ENCODE results near the gene DDX1. TPM values are rescaled to one million over a fixed set of nuclear protein-coding genes. Genes with fewer than 3 reads are reported as not detected.

The DDX1 gene
- total and polyA plus RNA-seq, 9 donors = 36.5 to 80.1 (median 67.4) TPM

- TF ChIP-seq EP300 (IDR thresholded peaks at IDR 0.05) = no peak
- TF ChIP-seq POLR2A (IDR thresholded peaks at IDR 0.05) = no peak
- TF ChIP-seq, protein P1, sequence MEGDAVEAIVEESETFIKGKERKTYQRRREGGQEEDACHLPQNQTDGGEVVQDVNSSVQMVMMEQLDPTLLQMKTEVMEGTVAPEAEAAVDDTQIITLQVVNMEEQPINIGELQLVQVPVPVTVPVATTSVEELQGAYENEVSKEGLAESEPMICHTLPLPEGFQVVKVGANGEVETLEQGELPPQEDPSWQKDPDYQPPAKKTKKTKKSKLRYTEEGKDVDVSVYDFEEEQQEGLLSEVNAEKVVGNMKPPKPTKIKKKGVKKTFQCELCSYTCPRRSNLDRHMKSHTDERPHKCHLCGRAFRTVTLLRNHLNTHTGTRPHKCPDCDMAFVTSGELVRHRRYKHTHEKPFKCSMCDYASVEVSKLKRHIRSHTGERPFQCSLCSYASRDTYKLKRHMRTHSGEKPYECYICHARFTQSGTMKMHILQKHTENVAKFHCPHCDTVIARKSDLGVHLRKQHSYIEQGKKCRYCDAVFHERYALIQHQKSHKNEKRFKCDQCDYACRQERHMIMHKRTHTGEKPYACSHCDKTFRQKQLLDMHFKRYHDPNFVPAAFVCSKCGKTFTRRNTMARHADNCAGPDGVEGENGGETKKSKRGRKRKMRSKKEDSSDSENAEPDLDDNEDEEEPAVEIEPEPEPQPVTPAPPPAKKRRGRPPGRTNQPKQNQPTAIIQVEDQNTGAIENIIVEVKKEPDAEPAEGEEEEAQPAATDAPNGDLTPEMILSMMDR (IDR thresholded peaks at IDR 0.05) = no peak
- H3K4me3 ChIP-seq = no peak overlapping the region
- H3K27me3 ChIP-seq = no peaks in the 10 kb centered on the region
- no peaks in the 10 kb centered on the region for H3K9me3 ChIP-seq
- H3K4me1 ChIP-seq (ENCODE audit: insufficient read depth) = no peaks in the 10 kb centered on the region
- H3K27ac ChIP-seq = no peak overlapping the region
- 88 to 95% (median 93%) methylated on average over 1 of the region's 1 CpG for WGBS, 3 donors
- DNase-seq = no peak
- intact Hi-C loops (cut with DNase I) = no loop called here
- no peaks in the 10 kb centered on the region for H3K36me3 ChIP-seq
Observed at GRCh38 chr2:15553519-15553918, 38.1 kb upstream of the DDX1 start.

DNA sequence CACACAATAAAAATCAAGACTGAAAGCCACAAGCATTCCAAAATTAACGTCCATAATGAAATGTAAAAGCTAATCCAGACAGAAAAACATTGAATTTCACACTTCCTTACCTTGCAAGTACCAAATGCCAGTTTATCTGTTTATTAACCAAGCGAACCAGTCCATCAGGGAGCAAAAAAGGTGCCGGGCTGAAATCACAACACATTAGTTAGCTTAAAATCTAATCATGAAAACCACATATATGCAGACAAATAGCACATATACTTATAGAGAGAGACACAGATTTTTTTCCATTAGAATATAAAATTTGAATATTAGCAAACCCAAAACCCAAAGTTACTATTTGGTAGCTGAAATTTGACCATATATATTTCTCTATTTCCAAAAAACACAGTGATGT is 37.7 kb upstream of the DDX1 start:
- H3K27ac ChIP-seq = no peak overlapping the region
- DNase-seq = no peak
- H3K27me3 ChIP-seq = no peaks in the 10 kb centered on the region
- peaks cover under 1% of the 10 kb centered on the region for H3K4me1 ChIP-seq (ENCODE audit: insufficient read depth)
- no peak overlapping the region for H3K4me3 ChIP-seq
- intact Hi-C loops (cut with DNase I) = no loop called here
- no peaks in the 10 kb centered on the region for H3K36me3 ChIP-seq
- no peak for TF ChIP-seq EP300 (IDR thresholded peaks at IDR 0.05)
- TF ChIP-seq, protein P1 (IDR thresholded peaks at IDR 0.05) = no peak
- TF ChIP-seq POLR2A (IDR thresholded peaks at IDR 0.05) = no peak
- H3K9me3 ChIP-seq = no peaks in the 10 kb centered on the region
- 87 to 93% (median 90%) methylated on average over 3 of the region's 3 CpGs for WGBS, 3 donors

- H3K9me3 ChIP-seq = no peaks in the 10 kb centered on the region
- no peaks in the 10 kb centered on the region for H3K36me3 ChIP-seq
- no peaks in the 10 kb centered on the region for H3K27me3 ChIP-seq
- intact Hi-C loops (cut with DNase I) = no loop called here
- H3K4me3 ChIP-seq = no peak overlapping the region
- H3K27ac ChIP-seq = no peak overlapping the region
- peaks cover 2% of the 10 kb centered on the region for H3K4me1 ChIP-seq (ENCODE audit: insufficient read depth)
- no peak for DNase-seq
- TF ChIP-seq POLR2A (IDR thresholded peaks at IDR 0.05) (no peak), EP300 (IDR thresholded peaks at IDR 0.05) (no peak)
- TF ChIP-seq, protein P1 (IDR thresholded peaks at IDR 0.05) = no peak
- WGBS, 3 donors = 87 to 89% (median 87%) methylated on average over 5 of the region's 5 CpGs
Observed at GRCh38 chr2:15554525-15555218, 37.0 kb upstream of the DDX1 start.

DNA sequence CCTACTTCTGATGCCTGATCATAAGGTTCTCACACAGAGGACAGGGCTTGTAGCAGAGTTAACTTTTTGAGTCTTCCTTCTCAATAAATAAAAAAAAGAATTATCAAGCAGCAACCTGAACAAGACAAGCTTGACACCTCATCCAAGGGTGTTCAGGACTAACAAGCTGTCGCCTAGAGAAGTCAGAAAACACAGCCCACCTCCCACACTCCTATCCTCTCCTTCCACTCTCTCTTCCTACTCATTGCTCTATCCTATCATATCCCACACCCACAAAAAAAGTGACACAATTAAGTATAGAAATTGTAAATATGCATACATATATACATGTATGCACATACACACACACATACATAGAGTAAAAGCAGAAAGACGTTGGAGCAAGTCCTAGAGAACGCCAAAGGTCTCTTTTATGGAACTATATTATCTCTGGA is 35.9 kb upstream of the DDX1 start:
- intact Hi-C loops (cut with DNase I) = no loop called here
- peaks cover 2% of the 10 kb centered on the region for H3K4me1 ChIP-seq (ENCODE audit: insufficient read depth)
- TF ChIP-seq, protein P1 (IDR thresholded peaks at IDR 0.05) = no peak
- TF ChIP-seq EP300 (IDR thresholded peaks at IDR 0.05) (no peak), POLR2A (IDR thresholded peaks at IDR 0.05) (no peak)

More for the DNA sequence above, 35.9 kb upstream of the DDX1 start:
- no peaks in the 10 kb centered on the region for H3K36me3 ChIP-seq
- no peaks in the 10 kb centered on the region for H3K27me3 ChIP-seq
- H3K27ac ChIP-seq = no peak overlapping the region
- no peak overlapping the region for H3K4me3 ChIP-seq
- 90 to 92% (median 90%) methylated on average over 3 of the region's 3 CpGs for WGBS, 3 donors
- H3K9me3 ChIP-seq = no peaks in the 10 kb centered on the region
- DNase-seq = no peak

Data from ovary (tissue), 9 donors.